Endodermal cell (in vitro differentiated cells): ENCODE measurements around the gene VGLL1. TPM values are rescaled to one million over a fixed set of nuclear protein-coding genes. Genes with fewer than 3 reads are reported as not detected.

ENCODE experiments used
- DNase-seq: peaks from one replicate; pipeline ENCODE4 v3.0.0-alpha.2; 2017
- H3K27ac ChIP-seq: 2 replicates; pipeline ENCODE4 v1.5.1; 2013; ENCODE audit warnings: mild to moderate bottlenecking, low read depth, low read length, moderate library complexity
- H3K27me3 ChIP-seq: 2 replicates; pipeline ENCODE4 v1.6.1; 2013; ENCODE audit warnings: mild to moderate bottlenecking, low read length, moderate library complexity; ENCODE audit not compliant: insufficient read depth, control insufficient read depth, poor library complexity, severe bottlenecking
- H3K36me3 ChIP-seq: 2 replicates; pipeline ENCODE4 v1.7.0; 2013; ENCODE audit warnings: mild to moderate bottlenecking, low read length, moderate library complexity; ENCODE audit not compliant: control insufficient read depth, insufficient read depth
- H3K4me1 ChIP-seq: one replicate; pipeline ENCODE4 v1.7.0; 2013; ENCODE audit warnings: low read length; ENCODE audit not compliant: control insufficient read depth, insufficient read depth
- H3K4me3 ChIP-seq: 2 replicates; pipeline ENCODE4 v1.5.1; 2013; ENCODE audit warnings: mild to moderate bottlenecking, low read length, moderate library complexity
- H3K9ac ChIP-seq: 2 replicates; pipeline ENCODE4 v1.6.1; 2013; ENCODE audit warnings: mild to moderate bottlenecking, low read length, moderate library complexity; ENCODE audit not compliant: poor library complexity, severe bottlenecking; ENCODE audit errors: extremely low read depth
- H3K9me3 ChIP-seq: 2 replicates; pipeline ENCODE4 v1.6.1; 2013; ENCODE audit warnings: mild to moderate bottlenecking, low read length, moderate library complexity; ENCODE audit not compliant: control insufficient read depth
- H3K27ac Mint-ChIP-seq: 2 replicates; pipeline ENCODE4 v1.8.0; 2020; ENCODE audit warnings: mixed read lengths
- H3K27me3 Mint-ChIP-seq: 2 replicates; pipeline ENCODE4 v1.8.0; 2021; ENCODE audit warnings: mild to moderate bottlenecking, mixed read lengths; ENCODE audit not compliant: insufficient read depth
- H3K36me3 Mint-ChIP-seq: 2 replicates; pipeline ENCODE4 v1.8.0; 2020; ENCODE audit warnings: low read depth, mixed read lengths
- H3K4me1 Mint-ChIP-seq: 2 replicates; pipeline ENCODE4 v1.8.0; 2020; ENCODE audit warnings: mixed read lengths
- H3K4me3 Mint-ChIP-seq: 2 replicates; pipeline ENCODE4 v1.8.0; 2020; ENCODE audit warnings: mild to moderate bottlenecking, moderate library complexity, mixed read lengths
- H3K9me3 Mint-ChIP-seq: 2 replicates; pipeline ENCODE4 v1.8.0; 2020; ENCODE audit warnings: mild to moderate bottlenecking, mixed read lengths
- WGBS, 2 experiments: methylation state at CpG; one replicate each; pipeline versions ENCODE4 v1.1.5 to v1.1.7; 2013; ENCODE audit warnings: missing lambda C conversion rate in 2 of 2, mixed read lengths in 1 of 2; ENCODE audit not compliant: insufficient coverage in 1 of 2, insufficient read length in 1 of 2; 5-methylcytosine and 5-hydroxymethylcytosine counted together
- total RNA-seq, 2 donors: library from RNA; stranded (reverse); fragmentation: NEBNext Ultra II Directional in 1 of 2; extraction: Animal tissue kit (Norgen Biotek cat#: 25700) in 1 of 2; gene quantifications; 2 replicates in 1 of 2; 3 replicates in 1 of 2; pipeline ENCODE4 v1.2.1, GENCODE V29; 2021
- TF ChIP-seq, protein P1 (sequence below): fragments of 200-600 bp; sonication (generic); conservative IDR thresholded peaks from 2 replicates; pipeline ENCODE4 v1.5.0; 2021; ENCODE audit warnings: antibody characterized with exemption, mild to moderate bottlenecking

Gene VGLL1
- total RNA-seq, 2 donors from 2014 or later, result not detected

DNA sequence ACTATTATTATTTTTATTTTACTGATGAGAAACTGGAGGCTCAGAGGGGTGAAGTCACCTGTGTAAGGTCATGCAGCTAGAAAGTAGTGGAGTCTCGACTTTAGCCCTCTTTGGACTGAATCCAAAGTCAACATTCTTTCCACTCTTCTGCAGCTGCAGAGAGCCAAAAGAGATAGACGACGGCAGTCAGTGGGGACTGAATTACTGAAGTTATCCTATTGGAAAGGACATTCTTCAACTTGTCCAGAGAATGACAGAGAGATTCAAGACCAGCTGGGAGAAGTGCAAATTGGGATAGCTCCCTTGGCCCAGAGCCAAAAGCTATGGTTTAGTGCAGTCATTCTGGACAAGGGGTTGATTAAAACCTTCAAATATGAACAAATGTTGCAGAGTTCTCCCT is 42.5 kb downstream of the VGLL1 start:
- Histone ChIP-seq H3K27ac (no peak overlapping the region), H3K4me3 (no peak overlapping the region), H3K36me3 (no peaks in the 10 kb centered on the region), H3K4me1 (no peaks in the 10 kb centered on the region), H3K9ac (no peak overlapping the region), H3K27me3 (peaks cover 1% of the 10 kb centered on the region), H3K9me3 (no peaks in the 10 kb centered on the region)
- DNase-seq, result no peak
- H3K36me3 Mint-ChIP-seq, result no peaks in the 10 kb centered on the region
- TF ChIP-seq, protein P1, sequence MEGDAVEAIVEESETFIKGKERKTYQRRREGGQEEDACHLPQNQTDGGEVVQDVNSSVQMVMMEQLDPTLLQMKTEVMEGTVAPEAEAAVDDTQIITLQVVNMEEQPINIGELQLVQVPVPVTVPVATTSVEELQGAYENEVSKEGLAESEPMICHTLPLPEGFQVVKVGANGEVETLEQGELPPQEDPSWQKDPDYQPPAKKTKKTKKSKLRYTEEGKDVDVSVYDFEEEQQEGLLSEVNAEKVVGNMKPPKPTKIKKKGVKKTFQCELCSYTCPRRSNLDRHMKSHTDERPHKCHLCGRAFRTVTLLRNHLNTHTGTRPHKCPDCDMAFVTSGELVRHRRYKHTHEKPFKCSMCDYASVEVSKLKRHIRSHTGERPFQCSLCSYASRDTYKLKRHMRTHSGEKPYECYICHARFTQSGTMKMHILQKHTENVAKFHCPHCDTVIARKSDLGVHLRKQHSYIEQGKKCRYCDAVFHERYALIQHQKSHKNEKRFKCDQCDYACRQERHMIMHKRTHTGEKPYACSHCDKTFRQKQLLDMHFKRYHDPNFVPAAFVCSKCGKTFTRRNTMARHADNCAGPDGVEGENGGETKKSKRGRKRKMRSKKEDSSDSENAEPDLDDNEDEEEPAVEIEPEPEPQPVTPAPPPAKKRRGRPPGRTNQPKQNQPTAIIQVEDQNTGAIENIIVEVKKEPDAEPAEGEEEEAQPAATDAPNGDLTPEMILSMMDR, result no peak
- no peak overlapping the region for H3K27ac Mint-ChIP-seq
- WGBS, 2 experiments, result 92% methylated on average over 3 of the region's 3 CpGs; no CpG with 5 or more reads in 1 of the 2 experiments
- H3K9me3 Mint-ChIP-seq, result peaks cover 37% of the 10 kb centered on the region
- no peaks in the 10 kb centered on the region for H3K4me1 Mint-ChIP-seq
- H3K4me3 Mint-ChIP-seq, result no peak overlapping the region
- peaks cover 8% of the 10 kb centered on the region for H3K27me3 Mint-ChIP-seq

DNA sequence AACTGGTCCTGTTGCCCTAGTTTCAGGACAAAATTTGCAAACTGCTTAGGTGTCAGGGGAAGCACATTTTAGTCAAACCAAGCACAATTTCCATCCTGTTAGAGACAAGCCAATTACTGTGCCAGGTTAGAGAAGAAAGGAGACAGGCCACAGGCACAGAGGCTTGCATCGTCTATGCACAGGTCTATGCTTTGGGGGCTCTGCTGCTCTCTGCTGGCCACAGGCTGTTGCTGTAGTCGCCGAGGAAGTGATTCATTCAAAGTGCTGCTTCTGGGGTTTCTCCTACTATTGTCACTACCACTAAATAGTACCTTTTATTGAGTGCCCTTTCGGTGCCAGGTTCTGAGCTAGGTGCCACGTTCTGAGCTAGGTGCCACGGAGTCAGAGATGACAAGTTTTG is 45.5 kb downstream of the VGLL1 start:
- no peak overlapping the region for H3K4me3 Mint-ChIP-seq
- WGBS, 2 experiments, result 6 to 20% methylated on average over 1 to 6 of the region's 6 CpGs
- H3K27me3 Mint-ChIP-seq, result peaks cover 18% of the 10 kb centered on the region

DNA sequence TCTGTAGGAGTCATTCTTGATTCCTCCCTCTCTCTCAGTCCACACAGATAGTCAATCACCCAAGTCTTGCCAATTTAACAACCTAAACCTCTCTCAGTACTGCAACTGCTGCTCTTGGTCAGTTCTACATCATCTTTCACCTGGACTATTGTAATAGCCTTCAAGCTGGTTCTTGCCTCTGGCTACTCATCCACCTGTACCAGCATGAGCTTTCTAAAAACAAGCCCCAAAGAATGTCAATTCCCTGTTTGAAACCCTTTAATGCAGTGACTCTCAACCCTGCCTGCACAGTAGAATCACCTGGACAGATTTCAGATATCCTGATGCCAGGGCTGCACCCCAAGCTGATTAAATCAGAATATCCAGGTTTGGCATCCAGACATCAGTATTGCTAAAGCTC is 48.3 kb downstream of the VGLL1 start:
- H3K27ac Mint-ChIP-seq, result no peak overlapping the region
- peaks cover 18% of the 10 kb centered on the region for H3K27me3 Mint-ChIP-seq
- no peak for DNase-seq
- TF ChIP-seq, protein P1, result no peak
- peaks cover 44% of the 10 kb centered on the region for H3K9me3 Mint-ChIP-seq
- H3K4me3 Mint-ChIP-seq, result no peak overlapping the region
- H3K36me3 Mint-ChIP-seq, result no peaks in the 10 kb centered on the region
- no peak overlapping the region for H3K4me3 ChIP-seq
- no peaks in the 10 kb centered on the region for H3K9me3 ChIP-seq
- no peak overlapping the region for H3K27ac ChIP-seq
- no peaks in the 10 kb centered on the region for H3K36me3 ChIP-seq
- H3K9ac ChIP-seq, result no peak overlapping the region
- peaks cover 4% of the 10 kb centered on the region for H3K27me3 ChIP-seq
- H3K4me1 ChIP-seq, result peaks cover 5% of the 10 kb centered on the region
- H3K4me1 Mint-ChIP-seq, result peaks cover 13% of the 10 kb centered on the region

More for the DNA sequence above, 45.5 kb downstream of the VGLL1 start:
- Mint-ChIP-seq H3K4me1 (no peaks in the 10 kb centered on the region), H3K36me3 (no peaks in the 10 kb centered on the region), H3K27ac (no peak overlapping the region), H3K9me3 (peaks cover 48% of the 10 kb centered on the region)
- Histone ChIP-seq H3K36me3 (no peaks in the 10 kb centered on the region), H3K9me3 (no peaks in the 10 kb centered on the region), H3K27me3 (peaks cover 4% of the 10 kb centered on the region), H3K27ac (no peak overlapping the region), H3K9ac (no peak overlapping the region), H3K4me1 (no peaks in the 10 kb centered on the region), H3K4me3 (no peak overlapping the region)
- TF ChIP-seq, protein P1, result peak; percentile 76
- peak; percentile 80 for DNase-seq
